Measurements from ENCODE around the gene FCGR2B.
"Not testable (repeated sequence)": the region's sequence is repeated elsewhere in the genome, so short reads cannot be mapped to it uniquely, and the experiment has no call there.

The FCGR2B gene

DNA sequence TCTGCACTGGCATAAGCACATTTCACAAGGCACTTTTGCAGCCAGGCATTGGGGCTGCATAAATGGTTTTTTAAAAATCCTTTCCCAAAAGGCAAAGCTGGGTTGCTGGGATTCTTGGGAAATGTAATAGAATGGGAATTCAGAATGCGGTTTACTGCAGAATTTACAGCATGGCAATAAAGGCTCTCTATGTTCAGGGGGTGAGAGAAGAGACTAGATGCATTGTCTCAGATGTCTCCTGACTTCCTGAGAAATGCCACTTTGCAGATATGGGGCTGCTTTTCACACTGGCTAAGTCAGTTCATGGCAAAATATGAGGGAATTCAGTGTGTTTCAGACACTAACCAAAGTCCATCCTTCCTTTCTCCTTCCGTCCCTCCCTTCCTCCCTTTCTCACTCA is 13.5 kb downstream of the FCGR2B start:
- DNase-seq (ENCODE audit: low read depth), result no peak
- TF ChIP-seq, protein P1, sequence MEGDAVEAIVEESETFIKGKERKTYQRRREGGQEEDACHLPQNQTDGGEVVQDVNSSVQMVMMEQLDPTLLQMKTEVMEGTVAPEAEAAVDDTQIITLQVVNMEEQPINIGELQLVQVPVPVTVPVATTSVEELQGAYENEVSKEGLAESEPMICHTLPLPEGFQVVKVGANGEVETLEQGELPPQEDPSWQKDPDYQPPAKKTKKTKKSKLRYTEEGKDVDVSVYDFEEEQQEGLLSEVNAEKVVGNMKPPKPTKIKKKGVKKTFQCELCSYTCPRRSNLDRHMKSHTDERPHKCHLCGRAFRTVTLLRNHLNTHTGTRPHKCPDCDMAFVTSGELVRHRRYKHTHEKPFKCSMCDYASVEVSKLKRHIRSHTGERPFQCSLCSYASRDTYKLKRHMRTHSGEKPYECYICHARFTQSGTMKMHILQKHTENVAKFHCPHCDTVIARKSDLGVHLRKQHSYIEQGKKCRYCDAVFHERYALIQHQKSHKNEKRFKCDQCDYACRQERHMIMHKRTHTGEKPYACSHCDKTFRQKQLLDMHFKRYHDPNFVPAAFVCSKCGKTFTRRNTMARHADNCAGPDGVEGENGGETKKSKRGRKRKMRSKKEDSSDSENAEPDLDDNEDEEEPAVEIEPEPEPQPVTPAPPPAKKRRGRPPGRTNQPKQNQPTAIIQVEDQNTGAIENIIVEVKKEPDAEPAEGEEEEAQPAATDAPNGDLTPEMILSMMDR (IDR thresholded peaks at IDR 0.05; ENCODE audit: insufficient read depth, low read depth, low read length, missing control alignments), result no peak
- no peak overlapping the region for H3K4me3 ChIP-seq (ENCODE audit: low read depth, low read length)

DNA sequence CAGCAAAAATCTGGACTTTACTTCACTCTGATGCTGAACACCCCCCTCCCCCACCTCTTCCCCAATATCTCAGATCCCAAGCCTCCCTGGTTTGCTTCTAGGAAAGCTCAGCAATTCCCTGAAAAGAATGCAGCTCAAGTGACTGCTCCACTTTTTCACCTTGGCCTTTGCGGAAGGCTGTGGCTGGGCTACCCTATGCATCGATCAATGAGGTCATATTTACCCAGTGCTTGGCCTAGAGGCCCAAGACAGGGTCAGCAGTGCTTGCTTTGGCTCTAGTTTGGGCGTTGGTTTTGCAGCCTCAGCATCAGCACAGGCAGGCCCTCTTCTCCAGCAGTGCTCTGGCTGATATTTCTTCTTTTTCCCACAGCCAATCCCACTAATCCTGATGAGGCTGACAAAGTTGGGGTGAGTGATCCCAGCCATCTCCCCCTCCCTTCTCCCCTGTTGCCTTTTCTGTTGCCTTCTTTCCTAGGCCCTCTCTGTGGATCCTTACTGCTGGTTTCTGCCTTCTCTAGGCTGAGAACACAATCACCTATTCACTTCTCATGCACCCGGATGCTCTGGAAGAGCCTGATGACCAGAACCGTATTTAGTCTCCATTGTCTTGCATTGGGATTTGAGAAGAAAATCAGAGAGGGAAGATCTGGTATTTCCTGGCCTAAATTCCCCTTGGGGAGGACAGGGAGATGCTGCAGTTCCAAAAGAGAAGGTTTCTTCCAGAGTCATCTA is 14.2 kb downstream of the FCGR2B start:
- no peak overlapping the region for H3K4me3 ChIP-seq (ENCODE audit: low read depth, low read length)
- DNase-seq (ENCODE audit: low read depth), result no peak
- TF ChIP-seq, protein P1 (IDR thresholded peaks at IDR 0.05; ENCODE audit: insufficient read depth, low read depth, low read length, missing control alignments), result no peak

GRCh38 chr1:161678500-161678899 is 15.6 kb downstream of the FCGR2B start:
- no peak overlapping the region for H3K4me3 ChIP-seq (ENCODE audit: low read depth, low read length)
- no peak for DNase-seq (ENCODE audit: low read depth)
- TF ChIP-seq, protein P1 (IDR thresholded peaks at IDR 0.05; ENCODE audit: insufficient read depth, low read depth, low read length, missing control alignments), result no peak

DNA sequence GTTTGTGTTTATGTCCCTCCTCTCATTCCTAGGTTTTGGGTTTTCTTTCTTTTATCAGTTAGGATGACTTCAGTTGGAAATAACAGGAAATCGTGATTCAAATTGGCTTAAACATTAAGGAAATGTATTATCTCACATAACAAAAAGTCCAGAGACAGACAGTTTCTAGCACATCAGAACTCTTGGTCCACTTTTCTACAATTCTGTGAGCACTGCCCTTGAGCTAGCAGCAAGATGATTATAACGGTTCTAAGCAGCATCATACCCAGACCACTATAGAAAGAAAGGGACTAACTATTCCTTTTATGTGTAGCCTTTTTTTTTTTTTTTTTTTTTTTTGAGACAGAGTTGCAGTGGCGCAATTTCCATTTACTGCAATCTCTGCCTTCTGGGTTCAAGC is 18.9 kb downstream of the FCGR2B start:
- TF ChIP-seq, protein P1 (IDR thresholded peaks at IDR 0.05; ENCODE audit: insufficient read depth, low read depth, low read length, missing control alignments), result no peak
- no peak overlapping the region for H3K4me3 ChIP-seq (ENCODE audit: low read depth, low read length)
- DNase-seq (ENCODE audit: low read depth), result no peak

GRCh38 chr1:161688946-161689345 is 26.0 kb downstream of the FCGR2B start:
- TF ChIP-seq, protein P1 (IDR thresholded peaks at IDR 0.05; ENCODE audit: insufficient read depth, low read depth, low read length, missing control alignments), result no peak
- no peak for DNase-seq (ENCODE audit: low read depth)
- no peak overlapping the region for H3K4me3 ChIP-seq (ENCODE audit: low read depth, low read length)

- TF ChIP-seq, protein P1 (IDR thresholded peaks at IDR 0.05; ENCODE audit: insufficient read depth, low read depth, low read length, missing control alignments), result no peak
- no peak overlapping the region for H3K4me3 ChIP-seq (ENCODE audit: low read depth, low read length)
- no peak for DNase-seq (ENCODE audit: low read depth)
These were observed 28.9 kb downstream of the FCGR2B start for GRCh38 chr1:161691846-161692245.

DNA sequence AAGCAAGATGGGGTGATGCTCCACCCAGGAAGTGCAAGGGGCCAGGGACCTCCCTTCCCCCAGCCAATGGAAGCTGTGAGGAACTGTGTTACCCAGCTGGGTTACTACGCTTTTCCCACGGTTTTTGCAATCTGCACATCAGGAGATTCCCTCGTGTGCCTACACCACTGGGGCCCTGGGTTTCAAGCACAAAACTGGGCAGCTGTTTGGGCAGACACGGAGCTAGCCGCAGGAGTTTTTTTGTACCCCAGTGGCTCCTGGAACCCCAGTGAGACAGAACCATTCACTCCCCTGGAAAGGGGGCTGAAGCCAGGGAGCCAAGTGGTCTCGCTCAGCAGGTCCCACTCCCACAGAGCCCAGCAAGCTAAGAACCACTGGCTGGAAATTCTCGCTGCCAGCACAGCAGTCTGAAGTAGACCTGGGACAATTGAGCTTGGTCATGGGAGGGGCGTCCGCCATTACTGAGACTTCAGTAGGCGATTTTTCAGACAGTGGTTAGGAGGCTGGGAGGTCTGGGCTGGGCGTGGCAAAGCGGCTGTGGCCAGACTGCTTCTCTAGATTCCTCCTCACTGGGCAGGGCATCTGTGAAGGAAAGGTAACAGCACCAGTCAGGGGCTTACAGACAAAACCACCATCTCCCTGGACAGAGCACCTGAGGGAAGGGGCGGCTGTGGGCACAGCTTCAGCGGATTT is 30.2 kb downstream of the FCGR2B start:
- DNase-seq (ENCODE audit: low read depth); H3K4me3 ChIP-seq (ENCODE audit: low read depth, low read length): not testable (repeated sequence)

DNA sequence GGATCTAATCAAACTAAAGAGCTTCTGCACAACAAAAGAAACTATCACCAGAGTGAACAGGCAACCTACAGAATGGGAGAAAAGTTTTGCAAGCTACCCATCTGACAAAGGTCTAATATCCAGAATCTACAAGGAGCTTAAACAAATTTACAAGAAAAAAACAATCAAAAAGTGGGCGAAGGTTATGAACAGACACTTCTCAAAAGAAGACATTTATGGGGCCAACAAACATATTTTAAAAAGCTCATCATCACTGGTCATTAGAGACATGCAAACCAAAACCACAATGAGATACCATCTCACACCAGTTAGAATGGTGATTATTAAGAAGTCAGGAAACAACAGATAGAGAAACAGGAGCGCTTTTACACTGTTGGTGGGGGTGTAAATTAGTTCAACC is 35.4 kb downstream of the FCGR2B start:
- DNase-seq (ENCODE audit: low read depth); H3K4me3 ChIP-seq (ENCODE audit: low read depth, low read length): not testable (repeated sequence)

Data from GM12865 (cell line).